Measurements from ENCODE around the gene INVS.

- TF ChIP-seq REST (IDR thresholded peaks at IDR 0.05; ENCODE audit: low read depth) (no peak), MAX (IDR thresholded peaks at IDR 0.05) (no peak), TCF12 (IDR thresholded peaks at IDR 0.05; ENCODE audit: low read depth) (no peak), EP300 (IDR thresholded peaks at IDR 0.05; ENCODE audit: borderline replicate concordance) (no peak), RAD21 (IDR thresholded peaks at IDR 0.05; ENCODE audit: low read depth) (no peak), CEBPB (IDR thresholded peaks at IDR 0.05) (no peak), FOXM1 (IDR thresholded peaks at IDR 0.05; ENCODE audit: borderline replicate concordance, low read depth) (no peak), EGR1 (IDR thresholded peaks at IDR 0.05) (no peak), YY1 (IDR thresholded peaks at IDR 0.05; ENCODE audit: low read depth) (no peak), USF1 (IDR thresholded peaks at IDR 0.05) (no peak), TAF1 (IDR thresholded peaks at IDR 0.05; ENCODE audit: low read depth) (no peak), NFIC (IDR thresholded peaks at IDR 0.05) (no peak)
These were observed 112.4 kb downstream of the INVS start for GRCh38 chr9:100211476-100211875.

All from Ishikawa (cell line).